ENCODE results near the gene CRK.

CRK gene

GRCh38 chr17:1494736-1495253 is 38.8 kb upstream of the CRK start:
- peaks cover 4% of the 10 kb centered on the region; the same call in 1 of the 2 replicates for H3K36me3 ChIP-seq (ENCODE audit: insufficient read depth, low read length)
- no peak overlapping the region for H3K9ac ChIP-seq (ENCODE audit: low read depth, low read length, poor library complexity, severe bottlenecking)
- H4K20me1 ChIP-seq (ENCODE audit: insufficient read depth, low read length, poor library complexity, severe bottlenecking) = no peaks in the 10 kb centered on the region
- no peaks in the 10 kb centered on the region for H3K9me2 ChIP-seq (replicated peaks; ENCODE audit: low read depth, low read length)
- no peak overlapping the region for H3K4me2 ChIP-seq (ENCODE audit: low read depth, low read length, poor library complexity, severe bottlenecking)
- no peaks in the 10 kb centered on the region for H3F3A ChIP-seq (ENCODE audit: low read depth)
- H3K27me3 ChIP-seq (ENCODE audit: insufficient read depth, low read length, poor library complexity, severe bottlenecking) = no peaks in the 10 kb centered on the region
- no peak overlapping the region for H3K4me3 ChIP-seq (ENCODE audit: low read length, poor library complexity, severe bottlenecking)
- H3K9me3 ChIP-seq (ENCODE audit: insufficient read depth, low read depth, low read length) = no peaks in the 10 kb centered on the region
- no peak overlapping the region for H2AFZ ChIP-seq (ENCODE audit: low read length)
- TF ChIP-seq EZH2phosphoT487 (IDR thresholded peaks at IDR 0.05; ENCODE audit: borderline replicate concordance) = no peak
- no peak for TF ChIP-seq CTCF (conservative IDR thresholded peaks at IDR 0.05; ENCODE audit: low read length)
- H3K4me1 ChIP-seq (ENCODE audit: insufficient read depth, low read length, poor library complexity, severe bottlenecking) = peaks cover 10% of the 10 kb centered on the region
- no peaks in the 10 kb centered on the region for H3K79me2 ChIP-seq (ENCODE audit: insufficient read depth, low read length)

- Histone ChIP-seq H3F3A (ENCODE audit: low read depth) (no peaks in the 10 kb centered on the region), H3K4me3 (ENCODE audit: low read length, poor library complexity, severe bottlenecking) (no peak overlapping the region), H3K4me1 (ENCODE audit: insufficient read depth, low read length, poor library complexity, severe bottlenecking) (peaks cover 10% of the 10 kb centered on the region), H3K9me3 (ENCODE audit: insufficient read depth, low read depth, low read length) (no peaks in the 10 kb centered on the region), H3K9me2 (replicated peaks; ENCODE audit: low read depth, low read length) (no peaks in the 10 kb centered on the region), H3K4me2 (ENCODE audit: low read depth, low read length, poor library complexity, severe bottlenecking) (no peak overlapping the region), H4K20me1 (ENCODE audit: insufficient read depth, low read length, poor library complexity, severe bottlenecking) (no peaks in the 10 kb centered on the region), H3K9ac (ENCODE audit: low read depth, low read length, poor library complexity, severe bottlenecking) (no peak overlapping the region), H2AFZ (ENCODE audit: low read length) (no peak overlapping the region), H3K79me2 (ENCODE audit: insufficient read depth, low read length) (no peaks in the 10 kb centered on the region), H3K27me3 (ENCODE audit: insufficient read depth, low read length, poor library complexity, severe bottlenecking) (no peaks in the 10 kb centered on the region), H3K36me3 (ENCODE audit: insufficient read depth, low read length) (peaks cover 4% of the 10 kb centered on the region; the same call in 1 of the 2 replicates)
- no peak for TF ChIP-seq CTCF (conservative IDR thresholded peaks at IDR 0.05; ENCODE audit: low read length)
- no peak for TF ChIP-seq EZH2phosphoT487 (IDR thresholded peaks at IDR 0.05; ENCODE audit: borderline replicate concordance)
These were observed 38.2 kb upstream of the CRK start for GRCh38 chr17:1494203-1494602.

GRCh38 chr17:1493291-1493980 is 37.4 kb upstream of the CRK start:
- no peaks in the 10 kb centered on the region for H3K79me2 ChIP-seq (ENCODE audit: insufficient read depth, low read length)
- H4K20me1 ChIP-seq (ENCODE audit: insufficient read depth, low read length, poor library complexity, severe bottlenecking) = no peaks in the 10 kb centered on the region
- H3K9ac ChIP-seq (ENCODE audit: low read depth, low read length, poor library complexity, severe bottlenecking) = no peak overlapping the region
- no peaks in the 10 kb centered on the region for H3F3A ChIP-seq (ENCODE audit: low read depth)
- no peak overlapping the region for H2AFZ ChIP-seq (ENCODE audit: low read length)
- no peak overlapping the region for H3K4me3 ChIP-seq (ENCODE audit: low read length, poor library complexity, severe bottlenecking)
- TF ChIP-seq CTCF (conservative IDR thresholded peaks at IDR 0.05; ENCODE audit: low read length) (no peak), EZH2phosphoT487 (IDR thresholded peaks at IDR 0.05; ENCODE audit: borderline replicate concordance) (no peak)
- peaks cover 5% of the 10 kb centered on the region for H3K4me1 ChIP-seq (ENCODE audit: insufficient read depth, low read length, poor library complexity, severe bottlenecking)
- no peak overlapping the region for H3K4me2 ChIP-seq (ENCODE audit: low read depth, low read length, poor library complexity, severe bottlenecking)
- peaks cover 4% of the 10 kb centered on the region; the same call in 1 of the 2 replicates for H3K36me3 ChIP-seq (ENCODE audit: insufficient read depth, low read length)
- H3K27me3 ChIP-seq (ENCODE audit: insufficient read depth, low read length, poor library complexity, severe bottlenecking) = no peaks in the 10 kb centered on the region
- no peaks in the 10 kb centered on the region for H3K9me3 ChIP-seq (ENCODE audit: insufficient read depth, low read depth, low read length)
- H3K9me2 ChIP-seq (replicated peaks; ENCODE audit: low read depth, low read length) = no peaks in the 10 kb centered on the region

Measured in Loucy (cell line).